GM12865 (cell line): Measurements from ENCODE around the gene DCAF10.
"Not testable (repeated sequence)": the region's sequence is repeated elsewhere in the genome, so short reads cannot be mapped to it uniquely, and the experiment has no call there.

Source experiments
- DNase-seq: peaks from one replicate; pipeline ENCODE4 v3.0.0; 2010; ENCODE audit warnings: low read depth
- H3K4me3 ChIP-seq: 2 replicates; pipeline ENCODE4 v1.5.1; 2011; ENCODE audit warnings: mild to moderate bottlenecking, low read depth, low read length, control low read depth
- TF ChIP-seq, protein P1 (sequence below): IDR thresholded peaks from 2 replicates; pipeline ENCODE4 v1.5.1; 2011; ENCODE audit warnings: low read length, control low read depth, low read depth, inconsistent platforms; ENCODE audit not compliant: insufficient read depth; ENCODE audit errors: missing control alignments

The DCAF10 gene, protein sequence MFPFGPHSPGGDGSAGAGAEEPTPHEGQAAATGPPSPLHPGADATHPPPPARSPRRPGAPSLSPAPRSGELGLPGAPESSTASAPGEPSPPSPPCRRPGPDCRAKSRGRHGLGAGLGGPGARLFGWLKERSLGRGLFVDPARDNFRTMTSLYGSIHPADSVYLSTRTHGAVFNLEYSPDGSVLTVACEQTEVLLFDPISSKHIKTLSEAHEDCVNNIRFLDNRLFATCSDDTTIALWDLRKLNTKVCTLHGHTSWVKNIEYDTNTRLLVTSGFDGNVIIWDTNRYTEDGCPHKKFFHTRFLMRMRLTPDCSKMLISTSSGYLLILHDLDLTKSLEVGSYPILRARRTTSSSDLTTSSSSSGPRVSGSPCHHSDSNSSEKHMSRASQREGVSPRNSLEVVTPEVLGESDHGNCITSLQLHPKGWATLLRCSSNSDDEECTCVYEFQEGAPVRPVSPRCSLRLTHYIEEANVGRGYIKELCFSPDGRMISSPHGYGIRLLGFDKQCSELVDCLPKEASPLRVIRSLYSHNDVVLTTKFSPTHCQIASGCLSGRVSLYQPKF

DNA sequence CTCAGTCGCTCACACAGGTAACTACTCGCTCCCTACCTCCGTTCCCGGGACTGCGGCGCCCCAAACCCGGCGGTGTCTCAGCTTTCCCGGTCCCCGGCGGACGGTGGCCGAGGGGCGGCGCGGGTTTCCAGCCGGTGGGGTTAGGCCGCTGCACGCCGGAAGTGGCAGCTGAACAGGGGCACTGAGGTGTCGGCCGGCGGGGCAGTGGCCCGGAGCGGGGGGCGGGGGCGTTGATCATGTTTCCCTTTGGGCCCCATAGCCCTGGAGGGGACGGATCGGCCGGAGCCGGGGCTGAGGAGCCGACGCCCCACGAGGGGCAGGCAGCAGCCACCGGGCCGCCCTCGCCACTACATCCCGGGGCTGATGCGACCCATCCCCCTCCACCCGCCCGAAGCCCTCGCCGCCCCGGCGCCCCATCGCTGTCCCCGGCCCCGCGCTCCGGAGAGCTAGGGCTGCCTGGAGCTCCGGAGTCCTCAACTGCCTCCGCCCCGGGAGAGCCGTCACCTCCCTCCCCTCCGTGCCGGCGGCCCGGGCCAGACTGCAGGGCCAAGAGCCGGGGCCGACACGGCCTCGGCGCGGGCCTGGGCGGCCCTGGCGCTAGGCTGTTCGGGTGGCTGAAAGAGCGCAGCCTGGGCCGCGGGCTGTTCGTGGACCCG lies at the start of gene DCAF10:
DCAF10 (plus strand) TSS at position 167 of the 656 bp plus-strand sequence; CDS start at position 237, 70 bp downstream.
- peak within 1 kb of the TSS; percentile 99 for H3K4me3 ChIP-seq
- DNase-seq = peak; percentile 93
- TF ChIP-seq, protein P1, sequence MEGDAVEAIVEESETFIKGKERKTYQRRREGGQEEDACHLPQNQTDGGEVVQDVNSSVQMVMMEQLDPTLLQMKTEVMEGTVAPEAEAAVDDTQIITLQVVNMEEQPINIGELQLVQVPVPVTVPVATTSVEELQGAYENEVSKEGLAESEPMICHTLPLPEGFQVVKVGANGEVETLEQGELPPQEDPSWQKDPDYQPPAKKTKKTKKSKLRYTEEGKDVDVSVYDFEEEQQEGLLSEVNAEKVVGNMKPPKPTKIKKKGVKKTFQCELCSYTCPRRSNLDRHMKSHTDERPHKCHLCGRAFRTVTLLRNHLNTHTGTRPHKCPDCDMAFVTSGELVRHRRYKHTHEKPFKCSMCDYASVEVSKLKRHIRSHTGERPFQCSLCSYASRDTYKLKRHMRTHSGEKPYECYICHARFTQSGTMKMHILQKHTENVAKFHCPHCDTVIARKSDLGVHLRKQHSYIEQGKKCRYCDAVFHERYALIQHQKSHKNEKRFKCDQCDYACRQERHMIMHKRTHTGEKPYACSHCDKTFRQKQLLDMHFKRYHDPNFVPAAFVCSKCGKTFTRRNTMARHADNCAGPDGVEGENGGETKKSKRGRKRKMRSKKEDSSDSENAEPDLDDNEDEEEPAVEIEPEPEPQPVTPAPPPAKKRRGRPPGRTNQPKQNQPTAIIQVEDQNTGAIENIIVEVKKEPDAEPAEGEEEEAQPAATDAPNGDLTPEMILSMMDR = no peak

GRCh38 chr9:37751186-37751585 lies 49.4 kb upstream of the DCAF10 start:
- no peak overlapping the region for H3K4me3 ChIP-seq
- TF ChIP-seq, protein P1 = no peak
- no peak for DNase-seq

DNA sequence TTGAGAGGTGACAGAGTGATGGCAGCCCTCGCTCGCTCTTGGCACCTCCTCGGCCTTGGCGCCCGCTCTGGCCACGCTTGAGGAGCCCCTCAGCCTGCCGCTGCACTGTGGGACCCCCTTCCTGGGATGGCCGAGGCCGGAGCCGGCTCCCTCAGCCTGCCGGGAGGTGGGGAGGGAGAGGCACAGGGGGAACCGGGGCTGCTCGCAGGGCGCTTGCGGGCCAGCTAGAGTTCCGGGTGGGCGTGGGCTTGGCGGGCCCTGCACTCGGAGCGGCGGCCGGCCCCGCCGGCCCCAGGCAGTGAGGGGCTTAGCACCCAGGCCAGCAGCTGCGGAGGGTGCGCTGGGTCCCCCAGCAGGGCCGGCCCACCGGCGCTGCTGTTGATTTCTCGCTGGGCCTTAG lies 48.9 kb upstream of the DCAF10 start:
- H3K4me3 ChIP-seq, DNase-seq: not testable (repeated sequence)

- H3K4me3 ChIP-seq, DNase-seq: not testable (repeated sequence)
These were observed 48.5 kb upstream of the DCAF10 start for GRCh38 chr9:37752112-37752511.

- peak overlapping the region; percentile 90 for H3K4me3 ChIP-seq
- TF ChIP-seq, protein P1 = no peak
- no peak for DNase-seq
These were observed 47.7 kb upstream of the DCAF10 start for GRCh38 chr9:37752642-37753488.

DNA sequence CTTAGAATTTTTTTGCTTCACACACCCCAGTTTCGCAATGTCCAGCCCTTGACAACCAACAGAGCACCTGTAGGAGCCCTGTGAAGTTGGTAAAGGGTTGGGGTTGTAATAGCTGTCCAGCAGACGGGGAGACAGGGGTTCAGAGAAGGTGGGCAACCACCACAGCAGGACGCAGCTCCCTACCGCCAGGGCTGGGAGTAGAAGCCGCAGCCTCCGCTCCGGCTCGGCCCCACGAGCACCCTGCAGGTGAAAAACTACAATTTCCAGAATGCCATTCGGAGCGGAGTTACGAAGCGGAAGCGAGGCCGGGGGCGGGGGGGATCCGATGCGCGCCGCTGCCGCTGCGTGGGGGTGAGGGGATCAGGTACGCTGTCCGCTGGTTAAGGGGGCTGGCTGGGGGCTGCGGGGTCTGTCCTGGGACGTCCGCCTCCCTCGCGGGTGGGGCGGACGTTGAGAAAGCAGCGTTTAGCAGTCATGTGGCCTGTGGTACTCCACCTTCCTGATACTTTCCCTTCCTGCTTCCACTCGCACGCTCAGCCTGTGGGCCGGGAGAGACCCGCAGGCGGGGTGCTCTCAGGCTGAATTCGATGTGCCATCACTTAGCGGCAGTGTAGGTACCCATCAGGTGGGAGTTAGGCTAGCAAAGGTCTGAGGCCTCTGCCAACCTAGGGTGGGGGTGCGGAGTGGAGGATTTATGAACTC lies 47.0 kb upstream of the DCAF10 start, which contains the start of gene TRMT10B:
TRMT10B (plus strand) TSS at position 317 of the 702 bp plus-strand sequence. CDS start 8,127 bp downstream, outside the sequence.
- peak; percentile 83 for DNase-seq
- H3K4me3 ChIP-seq = peak within 1 kb of the TSS; percentile 90
- TF ChIP-seq, protein P1 = no peak

DNA sequence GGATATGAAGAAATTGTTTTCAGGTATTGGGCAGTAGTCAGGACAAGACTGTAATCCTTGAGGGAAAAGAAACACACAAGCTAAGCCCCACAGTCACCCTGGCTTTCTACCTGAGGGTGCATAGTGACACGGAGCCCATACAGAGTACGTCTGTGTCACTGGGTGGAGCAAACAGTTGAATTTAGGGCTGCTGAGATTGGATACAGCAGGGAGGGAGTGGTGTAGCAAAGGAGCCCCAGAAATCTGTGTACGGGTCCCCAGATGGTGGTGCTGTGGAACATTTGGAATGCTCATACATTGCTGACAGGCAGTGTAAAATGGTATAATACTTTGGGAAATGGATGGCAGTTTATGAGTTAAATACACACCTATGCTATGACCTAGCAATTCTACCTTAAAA lies 41.9 kb upstream of the DCAF10 start:
- DNase-seq = no peak
- no peak overlapping the region for H3K4me3 ChIP-seq
- TF ChIP-seq, protein P1 = no peak
